NCI-H526 (cell line): ENCODE results near the gene JDP2.
"Not testable (repeated sequence)": the region's sequence is repeated elsewhere in the genome, so short reads cannot be mapped to it uniquely, and the experiment has no call there.

Experiments used
- DNase-seq, 2 experiments: peaks; one replicate each; lab custom pipeline; 2025; lab: John Stamatoyannopoulos, UW

JDP2 gene

DNA sequence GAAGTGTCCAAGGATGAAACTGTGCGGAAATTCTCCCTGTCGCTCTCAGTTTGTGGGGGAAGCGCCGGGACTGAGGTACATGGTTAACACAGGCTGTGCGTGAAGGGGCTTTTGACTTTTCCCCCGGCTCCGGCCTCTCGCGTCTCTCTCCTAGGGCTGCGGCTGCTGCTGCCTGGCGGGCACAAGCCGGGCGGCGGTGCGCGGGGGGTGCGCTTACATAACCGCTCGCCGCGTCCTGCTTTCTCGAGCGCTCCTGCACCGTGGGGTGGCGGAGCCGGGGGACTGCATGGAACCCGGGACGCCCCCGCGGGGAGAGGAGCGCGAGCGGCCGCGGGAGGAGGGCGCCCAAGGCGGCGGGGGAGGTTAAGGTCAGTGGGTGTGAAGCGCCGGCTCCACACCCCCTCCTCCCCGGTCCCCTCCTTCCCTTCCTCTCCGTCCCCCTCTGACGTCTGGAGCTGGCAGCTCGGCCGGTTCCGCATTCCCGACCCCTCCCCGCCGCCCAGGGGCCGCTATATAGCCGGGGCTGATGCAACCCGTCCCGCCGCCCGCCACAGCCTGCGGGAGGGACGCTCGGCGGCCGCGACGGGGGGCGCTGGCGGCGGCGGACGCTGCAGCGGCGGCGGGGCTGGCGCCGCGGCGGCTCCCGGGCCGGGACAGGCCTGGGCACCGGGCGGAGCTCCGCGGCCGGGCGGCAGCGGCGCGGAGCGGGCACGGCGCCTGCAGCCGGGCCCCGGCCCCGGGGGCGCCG lies at the start of gene JDP2:
Gene JDP2 (plus strand): TSS at position 541 of the 748 bp plus-strand sequence. CDS start 9,899 bp downstream, outside the sequence.
- peak in 1 of 2 experiments; percentile 71 for DNase-seq

GRCh38 chr14:75379246-75379929 lies 48.4 kb upstream of the JDP2 start:
- no peak for DNase-seq

DNA sequence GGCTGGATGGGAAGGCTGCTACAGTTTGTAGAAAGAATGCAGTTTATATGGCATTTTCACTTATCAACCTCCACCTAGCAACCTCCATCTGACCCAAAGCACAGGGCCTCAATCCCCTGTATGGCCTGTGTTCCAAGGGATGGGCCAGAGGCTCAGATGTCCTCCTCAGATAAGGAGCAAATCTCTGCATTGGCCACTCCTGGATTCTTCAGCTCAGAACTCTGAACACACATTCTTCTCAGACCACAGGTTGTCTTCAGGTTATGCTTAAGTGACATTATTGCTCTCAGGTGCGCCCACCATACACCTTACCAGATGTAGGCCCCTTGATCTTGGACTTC lies 47.9 kb upstream of the JDP2 start:
- no peak for DNase-seq

DNA sequence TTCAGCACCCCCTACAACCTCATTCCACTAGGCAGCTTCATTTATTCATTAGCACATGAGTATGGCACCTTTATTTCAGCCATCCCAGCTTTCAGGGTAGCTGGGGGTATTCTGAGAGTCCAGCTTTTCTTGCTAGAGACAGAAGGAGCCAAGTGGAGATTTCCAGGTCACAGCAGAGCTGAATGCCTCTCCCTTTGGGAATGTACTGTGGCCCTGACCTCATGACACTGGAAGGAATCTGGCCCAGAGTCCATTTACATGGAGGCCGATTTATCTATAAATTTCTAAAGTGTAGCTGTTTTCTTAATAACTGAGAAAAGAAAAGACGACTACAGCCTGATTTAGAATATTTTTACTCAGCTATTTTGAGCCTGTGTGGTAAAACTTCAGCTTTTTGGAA lies 47.2 kb upstream of the JDP2 start:
- DNase-seq: no peak

GRCh38 chr14:75381642-75382041 lies 46.2 kb upstream of the JDP2 start:
- no peak for DNase-seq

DNA sequence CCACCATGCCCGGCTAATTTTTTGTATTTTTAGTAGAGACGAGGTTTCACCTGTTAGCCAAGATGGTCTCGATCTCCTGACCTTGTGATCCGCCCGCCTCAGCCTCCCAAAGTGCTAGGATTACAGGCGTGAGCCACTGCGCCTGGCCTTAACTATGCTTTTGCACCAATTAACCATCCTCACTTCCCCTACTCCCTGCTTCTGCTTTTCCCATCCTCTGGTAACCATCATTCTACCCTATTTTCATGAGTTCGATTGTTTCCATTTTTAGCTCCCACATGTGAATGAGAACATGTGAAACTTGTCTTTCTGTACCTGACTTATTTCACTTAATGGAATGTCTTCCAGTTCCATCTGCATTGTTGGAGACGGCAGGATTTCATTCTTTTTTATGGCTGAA lies 44.6 kb upstream of the JDP2 start:
- DNase-seq: not testable (repeated sequence)

GRCh38 chr14:75383721-75384120 lies 44.1 kb upstream of the JDP2 start:
- no peak for DNase-seq

DNA sequence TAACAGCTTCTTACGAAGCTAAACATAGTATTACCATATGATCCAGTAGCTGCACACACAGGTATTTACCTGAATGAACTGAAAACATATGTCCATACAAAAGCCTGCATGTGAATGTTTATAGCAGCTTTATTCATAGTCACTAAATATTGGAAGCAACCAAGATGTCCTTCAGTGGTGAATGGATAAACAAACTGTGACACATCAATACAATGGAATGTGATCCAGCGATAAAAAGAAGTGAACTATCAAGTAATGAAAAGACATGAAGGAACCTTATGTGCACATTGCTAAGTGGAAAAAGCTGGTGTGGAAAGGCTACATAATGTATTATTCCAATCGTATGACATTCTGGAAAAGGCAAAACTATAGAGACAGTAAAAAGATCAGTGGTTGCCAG lies 38.1 kb upstream of the JDP2 start:
- DNase-seq: no peak

DNA sequence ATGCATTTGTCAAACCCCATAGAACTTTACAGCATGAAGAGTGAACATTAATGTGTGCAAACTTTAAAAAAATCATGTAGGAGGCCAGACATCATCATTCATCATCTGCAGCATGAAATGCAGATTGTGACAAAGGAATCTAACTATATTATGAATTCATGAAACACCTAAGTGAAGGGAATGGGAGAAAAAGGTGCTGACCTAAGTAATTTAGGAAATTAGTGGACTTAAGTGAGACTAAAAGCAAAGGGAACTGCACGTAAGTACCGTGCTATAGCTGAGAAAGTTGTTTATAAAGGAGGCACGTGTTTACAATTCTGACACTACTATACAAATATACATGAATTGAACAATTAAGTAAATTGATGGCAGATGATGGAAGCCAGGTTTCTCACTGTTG lies 37.6 kb upstream of the JDP2 start:
- DNase-seq: no peak

DNA sequence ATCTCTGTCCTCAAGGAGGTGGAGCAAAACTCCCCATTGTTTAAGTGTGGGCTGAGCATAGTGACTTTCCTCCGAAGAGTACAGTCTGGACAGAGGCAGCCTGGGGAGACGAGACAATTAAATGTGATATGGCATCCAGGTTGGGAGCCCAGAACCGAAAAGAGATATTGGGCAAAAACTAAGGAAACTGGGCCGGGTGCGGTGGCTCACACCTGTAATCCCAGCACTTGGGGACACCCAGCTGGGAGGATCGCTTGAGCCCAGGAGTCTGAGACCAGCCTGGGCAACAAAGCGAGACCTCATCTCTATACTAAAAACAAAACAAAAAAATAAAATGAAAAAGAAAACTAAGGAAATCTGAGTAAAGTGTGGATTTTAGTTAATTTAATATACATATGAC lies 35.9 kb upstream of the JDP2 start:
- no peak for DNase-seq

DNA sequence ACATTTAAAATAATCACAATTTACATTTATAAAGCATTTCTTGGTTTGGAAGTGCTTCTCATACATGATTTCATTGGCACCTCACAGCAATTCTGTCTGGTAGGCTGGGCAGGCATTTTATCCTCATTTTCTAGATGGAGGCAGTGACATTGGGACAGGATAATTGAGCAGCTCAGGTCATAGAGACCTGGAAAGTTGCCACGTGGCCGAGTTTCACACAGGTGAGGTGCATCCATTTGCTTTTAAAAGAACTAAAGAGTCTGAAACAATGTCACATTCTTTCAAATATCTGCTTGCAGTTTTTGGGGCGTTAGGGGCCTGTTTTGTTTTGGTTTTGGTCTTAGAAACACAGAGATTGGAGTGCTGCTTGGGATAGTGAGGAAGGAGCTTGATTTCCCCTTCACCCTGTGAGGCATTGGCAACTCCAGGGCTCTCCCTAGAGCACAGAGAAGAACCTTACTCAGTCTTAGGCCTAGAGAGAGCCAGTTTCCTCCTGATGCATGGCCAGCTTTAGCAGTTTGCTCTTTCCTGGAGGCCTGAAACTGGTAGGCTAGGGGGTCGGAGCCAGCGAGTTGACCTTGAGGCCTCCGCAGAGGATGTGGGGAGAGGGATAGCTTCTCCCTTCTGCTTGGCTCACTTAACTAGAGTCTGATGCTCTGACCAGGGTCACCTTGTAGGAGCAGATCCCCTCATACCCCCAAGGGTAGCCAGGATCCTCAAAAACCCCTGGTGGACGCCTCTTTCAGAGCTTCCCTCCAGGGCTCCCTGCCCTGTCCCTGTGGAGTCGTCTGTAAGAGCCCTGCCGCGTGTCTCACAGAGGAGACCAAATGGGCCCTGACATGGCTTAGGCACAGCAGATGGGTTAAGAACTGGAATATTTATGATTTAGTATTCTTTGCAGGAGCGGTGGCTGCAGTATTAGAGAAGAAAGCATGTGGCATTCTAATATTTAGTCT lies 34.9 kb upstream of the JDP2 start:
- no peak for DNase-seq

DNA sequence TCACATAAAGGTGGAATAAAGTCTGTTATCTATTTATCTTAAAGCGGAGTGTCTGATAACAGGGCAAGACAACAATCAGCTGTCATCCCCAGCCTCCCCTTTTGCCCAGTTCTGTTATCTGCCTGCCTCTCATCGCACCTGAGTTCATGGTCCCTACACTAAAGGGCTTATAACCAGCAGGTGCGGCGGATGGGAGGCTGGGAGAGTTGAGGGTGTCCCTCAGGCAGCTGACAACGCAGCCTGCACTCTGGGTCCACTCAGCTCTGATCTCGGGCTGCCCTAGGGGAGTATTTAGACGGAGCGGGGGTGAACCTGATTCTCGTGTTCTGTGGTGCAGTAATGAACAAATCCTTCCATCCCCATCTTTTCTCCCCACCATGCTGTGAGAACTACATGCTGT lies 34.0 kb upstream of the JDP2 start:
- no peak for DNase-seq

DNA sequence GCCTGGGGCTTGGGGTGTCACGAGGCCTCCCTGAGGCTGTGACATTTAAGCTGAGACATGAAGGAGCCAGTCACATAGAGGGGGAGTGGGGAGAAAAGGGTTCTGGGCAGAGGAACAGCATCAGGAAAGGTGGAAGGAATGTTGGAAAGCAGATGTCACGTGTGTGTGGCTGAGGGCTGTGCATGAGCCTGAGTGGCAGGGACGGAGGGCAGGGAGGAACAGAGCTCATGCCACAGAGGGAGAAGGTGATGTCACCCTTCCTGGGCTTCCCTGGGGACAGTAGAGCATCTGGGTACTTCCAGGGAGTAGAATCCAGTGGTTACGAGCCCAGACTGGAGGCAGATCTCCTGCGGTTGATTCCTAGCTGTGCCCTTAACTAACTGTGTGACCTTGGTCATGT lies 32.0 kb upstream of the JDP2 start:
- DNase-seq: no peak

DNA sequence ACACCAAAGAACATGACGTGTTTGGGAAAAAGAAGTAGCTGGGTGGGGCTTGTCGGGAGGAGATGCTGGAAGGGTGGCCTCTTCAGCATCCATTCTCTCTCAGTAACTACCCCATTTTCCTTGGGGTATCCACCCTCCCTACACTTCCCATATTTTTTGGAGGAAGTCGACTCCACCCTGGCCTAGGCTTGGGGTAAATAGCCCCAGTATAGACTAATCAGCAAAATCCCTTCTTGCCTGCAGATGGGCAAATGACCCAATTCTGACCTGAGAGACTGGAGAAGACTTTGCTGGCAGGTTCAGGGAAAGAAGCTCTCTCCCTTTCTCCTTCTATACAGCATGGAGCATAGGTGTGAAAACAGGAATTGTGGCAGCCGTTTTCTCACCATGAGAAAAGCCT lies 28.5 kb upstream of the JDP2 start:
- DNase-seq: no peak

DNA sequence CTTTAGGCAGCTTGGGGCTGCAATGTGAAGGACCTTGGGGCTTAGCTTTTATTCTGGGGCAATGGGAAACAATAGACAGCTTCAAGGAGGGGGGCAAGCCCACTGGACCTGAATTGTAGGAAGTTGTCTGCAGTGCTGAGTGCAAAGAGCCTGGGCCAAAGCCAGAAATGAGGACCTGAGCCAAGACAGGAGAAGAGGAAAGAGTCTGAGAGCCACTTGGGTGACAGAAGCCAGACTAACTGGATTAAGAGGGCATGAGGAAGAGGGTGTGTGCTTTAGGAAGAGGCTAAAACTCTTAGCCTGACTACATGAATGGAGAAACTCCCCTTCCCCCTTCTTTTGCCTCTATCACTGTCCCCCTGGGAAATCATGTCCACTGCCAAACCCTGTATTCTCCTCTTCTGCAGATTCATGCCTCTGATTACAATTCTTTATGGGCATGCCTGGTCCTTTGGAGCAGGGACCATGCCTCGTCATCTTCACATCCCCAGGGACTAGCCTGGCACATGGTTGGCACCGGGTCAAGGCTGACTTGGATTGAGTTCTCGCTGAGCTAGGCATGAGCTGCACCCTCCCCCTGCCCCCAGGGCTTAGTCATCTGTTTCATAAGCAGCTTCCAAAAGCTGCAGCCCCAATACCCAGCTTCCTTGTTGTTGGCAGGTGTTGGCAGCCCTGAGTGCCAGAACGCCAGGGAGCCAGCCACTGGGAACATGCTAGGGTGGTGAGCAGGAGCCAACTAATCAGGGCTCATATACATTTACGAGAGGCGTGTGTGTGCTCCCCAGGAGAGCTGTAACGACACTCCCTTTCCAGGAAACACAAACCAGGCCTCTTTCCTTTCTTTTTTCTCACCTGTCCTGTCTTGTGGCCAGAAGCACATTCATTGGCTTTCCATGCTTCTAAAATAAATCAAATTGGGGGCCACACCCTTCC lies 27.7 kb upstream of the JDP2 start:
- peak; percentile 12 to 25 for DNase-seq

DNA sequence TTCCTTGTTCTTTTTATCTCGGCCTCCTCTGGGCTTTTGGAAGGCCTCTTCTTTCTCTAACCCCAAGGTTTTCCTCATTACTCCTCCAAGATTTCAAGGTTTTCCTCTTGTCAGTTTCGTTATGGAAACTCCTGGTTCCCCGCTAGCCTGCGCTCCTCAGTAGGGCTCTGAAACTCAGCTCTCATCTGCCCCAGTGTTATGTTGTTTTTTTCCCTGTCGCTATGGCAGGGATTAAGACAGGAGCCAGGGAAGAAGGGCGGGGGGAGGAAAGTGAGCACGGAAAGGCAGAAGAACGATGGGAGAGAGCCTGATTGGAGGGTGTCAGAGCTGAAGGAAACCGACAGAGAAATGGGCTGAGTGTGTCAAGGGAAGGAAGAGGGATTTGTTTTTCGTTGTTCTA lies 26.5 kb upstream of the JDP2 start:
- no peak for DNase-seq

DNA sequence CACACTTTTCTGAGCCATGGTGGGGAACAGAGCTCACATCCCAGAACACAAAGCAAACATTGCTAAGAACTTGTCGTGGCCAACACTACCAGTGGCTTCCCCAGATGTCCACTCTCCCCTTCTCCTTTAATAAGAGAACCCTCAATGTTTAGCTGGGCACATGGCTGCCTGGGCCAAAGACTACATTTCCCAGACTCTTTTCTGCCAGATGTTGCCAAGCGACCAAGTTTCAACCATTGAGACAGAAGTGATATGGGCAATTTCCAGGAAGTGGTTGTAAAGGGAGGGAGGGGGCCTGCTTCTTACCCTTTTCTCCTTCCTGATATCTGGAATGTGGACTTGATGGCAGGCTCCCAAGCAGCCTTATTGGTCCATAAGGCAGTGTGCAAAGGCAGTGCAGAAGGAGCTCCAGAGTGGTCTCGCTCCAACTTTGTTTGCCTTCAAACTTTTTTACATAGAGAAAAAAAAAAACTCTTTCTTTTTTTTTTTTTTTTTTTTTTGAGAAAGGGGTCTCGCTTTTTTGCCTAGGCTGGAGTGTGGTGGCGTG lies 24.9 kb upstream of the JDP2 start:
- DNase-seq: no peak

DNA sequence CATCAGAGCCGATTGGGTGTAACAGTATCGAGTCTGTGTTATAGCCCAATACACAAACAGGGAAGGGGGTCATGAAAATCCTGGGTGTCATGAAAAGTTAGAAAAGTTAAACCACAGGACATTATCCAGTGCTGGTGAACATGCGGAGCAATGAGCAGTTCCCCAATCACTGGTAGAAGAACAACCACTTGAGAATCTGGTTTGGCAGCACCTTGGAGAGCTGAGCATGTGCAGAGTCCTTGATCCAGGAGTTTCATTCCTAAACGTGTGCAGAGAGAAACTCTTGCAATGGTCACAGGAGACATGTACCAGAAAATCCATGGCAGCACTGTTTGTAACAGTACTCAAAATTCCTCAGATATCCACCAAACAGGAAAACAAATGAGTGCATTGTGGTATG lies 23.0 kb upstream of the JDP2 start:
- DNase-seq: no peak

DNA sequence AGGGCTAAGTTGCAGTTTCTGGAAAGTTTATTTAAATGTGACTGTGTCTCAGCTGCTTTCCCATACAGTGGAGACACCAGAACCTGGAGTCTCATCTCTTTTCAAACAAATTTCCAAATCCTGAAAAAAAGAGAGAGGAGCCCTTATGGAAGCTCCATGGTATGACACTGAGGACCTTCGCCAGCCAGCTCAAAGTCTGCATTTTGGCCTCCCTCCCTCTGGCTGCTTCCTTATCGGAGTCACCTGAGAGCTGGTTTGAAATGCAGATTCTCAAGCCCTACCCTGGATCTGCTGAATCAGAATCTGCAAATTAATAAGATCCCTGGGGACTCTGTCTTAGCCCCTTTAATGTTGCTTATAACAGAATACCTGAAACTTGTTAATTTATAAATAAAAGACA lies 21.7 kb upstream of the JDP2 start:
- DNase-seq: no peak

- DNase-seq: no peak
These were observed 21.0 kb upstream of the JDP2 start for GRCh38 chr14:75406856-75407255.
